ENCODE data around the gene B4GALT5. TPM values are rescaled to one million over a fixed set of nuclear protein-coding genes. Genes with fewer than 3 reads are reported as not detected.

The B4GALT5 gene
- polyA plus RNA-seq, 1 donor (not counting 4 experiments of a cell fraction or from before 2014, with no cell fraction given), result 23.5 TPM

DNA sequence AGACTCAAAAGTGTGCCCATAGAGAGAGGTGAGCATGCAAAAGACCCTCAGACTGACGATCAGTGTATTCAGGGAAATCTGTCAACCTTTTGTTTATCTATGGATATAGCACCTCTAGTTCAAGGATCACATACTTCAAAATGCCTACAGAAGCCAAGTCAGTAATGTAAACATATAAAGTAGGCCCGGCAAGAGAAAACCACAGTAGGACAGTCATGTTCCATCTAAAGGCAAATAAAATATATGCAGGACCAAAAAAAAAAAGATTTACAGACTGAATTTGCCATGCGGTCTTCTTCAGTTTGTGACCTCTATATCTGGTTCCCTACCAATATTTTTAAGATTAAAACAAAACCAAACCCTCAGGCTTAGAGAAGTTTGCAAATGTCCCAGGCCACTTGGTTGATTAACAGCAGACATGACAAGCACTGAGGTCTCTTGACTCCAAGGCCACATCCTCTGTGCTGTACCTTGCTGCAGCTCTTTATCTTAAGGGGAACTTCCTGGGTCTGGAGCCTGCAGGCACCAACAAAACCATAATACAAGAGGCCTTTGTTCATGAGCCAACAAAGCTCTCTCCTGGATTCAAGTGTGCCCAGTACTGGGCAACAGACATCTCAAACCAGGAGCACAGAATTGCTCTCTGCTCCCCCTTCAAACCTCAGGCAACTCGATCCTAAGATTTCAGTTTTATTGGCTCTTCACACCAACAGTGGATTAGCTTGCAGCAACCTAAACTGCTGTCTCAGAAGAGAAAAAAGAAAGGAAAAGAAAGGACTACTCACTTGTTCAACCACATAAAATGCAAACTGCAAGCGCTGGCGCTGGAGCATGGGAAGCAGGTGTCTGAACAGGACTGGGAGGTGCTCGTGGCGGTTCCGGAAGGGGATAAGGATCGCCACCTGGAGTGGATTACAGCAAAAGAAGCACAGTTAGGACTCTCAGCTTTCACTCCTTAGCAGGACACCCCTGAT, 71.7 kb downstream of the B4GALT5 start:
- FAIRE-seq (no peak), DNase-seq (ENCODE audit: low read depth, low spot score) (no peak)
- Histone ChIP-seq H2AFZ (ENCODE audit: control insufficient read depth, low read length) (no peak overlapping the region), H3K9me1 (ENCODE audit: control insufficient read depth, extremely low read depth, insufficient read depth, low read length) (no peaks in the 10 kb centered on the region), H4K20me1 (ENCODE audit: control insufficient read depth, extremely low read depth, insufficient read depth, low read length) (no peaks in the 10 kb centered on the region), H3K27me3 (ENCODE audit: control insufficient read depth, extremely low read depth, insufficient read depth, low read length) (no peaks in the 10 kb centered on the region), H3K27ac (ENCODE audit: control insufficient read depth, insufficient read depth, low read length) (no peak overlapping the region), H3K36me3 (ENCODE audit: control insufficient read depth in 2 of 2, extremely low read depth in 1 of 2, insufficient read depth in 2 of 2, low read length in 2 of 2) (peaks cover 18 to 23% of the 10 kb centered on the region in 2 experiments), H3K9ac (ENCODE audit: control insufficient read depth, extremely low read depth, insufficient read depth, low read length) (no peak overlapping the region), H3K4me2 (ENCODE audit: control insufficient read depth, extremely low read depth, insufficient read depth, low read depth, low read length) (no peak overlapping the region), H3K4me1 (ENCODE audit: control insufficient read depth, extremely low read depth, insufficient read depth, low read length) (no peaks in the 10 kb centered on the region), H3K79me2 (ENCODE audit: control insufficient read depth, insufficient read depth, low read length) (no peaks in the 10 kb centered on the region), H3K4me3 (ENCODE audit: control insufficient read depth in 2 of 3, extremely low read depth in 1 of 3, insufficient read depth in 2 of 3, low read depth in 1 of 3, low read length in 3 of 3) (no peak overlapping the region), H3K9me3 (ENCODE audit: control insufficient read depth, low read depth, low read length) (no peaks in the 10 kb centered on the region)
- dilution Hi-C loops (cut with MboI; ENCODE audit: extremely low pct_ligation_motif_present, low sequenced_read_pairs), result no loop called here
- TF ChIP-seq CTCF (optimal IDR thresholded peaks at IDR 0.05 in 1 of 3, IDR thresholded peaks at IDR 0.05 in 1 of 3, conservative IDR thresholded peaks at IDR 0.05 in 1 of 3; ENCODE audit: extremely low read depth in 1 of 3, insufficient read depth in 2 of 3, low read length in 3 of 3) (no peak), EZH2 (IDR thresholded peaks at IDR 0.05; ENCODE audit: low read length) (no peak)

- TF ChIP-seq EZH2 (IDR thresholded peaks at IDR 0.05; ENCODE audit: low read length), result no peak
- TF ChIP-seq CTCF (optimal IDR thresholded peaks at IDR 0.05 in 1 of 3, IDR thresholded peaks at IDR 0.05 in 1 of 3, conservative IDR thresholded peaks at IDR 0.05 in 1 of 3; ENCODE audit: extremely low read depth in 1 of 3, insufficient read depth in 2 of 3, low read length in 3 of 3), result no peak
- DNase-seq (ENCODE audit: low read depth, low spot score) (no peak), FAIRE-seq (no peak)
- Histone ChIP-seq H3K9me3 (ENCODE audit: control insufficient read depth, low read depth, low read length) (no peaks in the 10 kb centered on the region), H3K79me2 (ENCODE audit: control insufficient read depth, insufficient read depth, low read length) (no peaks in the 10 kb centered on the region), H3K27me3 (ENCODE audit: control insufficient read depth, extremely low read depth, insufficient read depth, low read length) (no peaks in the 10 kb centered on the region), H3K27ac (ENCODE audit: control insufficient read depth, insufficient read depth, low read length) (no peak overlapping the region), H3K9me1 (ENCODE audit: control insufficient read depth, extremely low read depth, insufficient read depth, low read length) (no peaks in the 10 kb centered on the region), H3K4me3 (ENCODE audit: control insufficient read depth in 2 of 3, extremely low read depth in 1 of 3, insufficient read depth in 2 of 3, low read depth in 1 of 3, low read length in 3 of 3) (no peak overlapping the region), H2AFZ (ENCODE audit: control insufficient read depth, low read length) (no peak overlapping the region), H3K4me2 (ENCODE audit: control insufficient read depth, extremely low read depth, insufficient read depth, low read depth, low read length) (no peak overlapping the region), H3K9ac (ENCODE audit: control insufficient read depth, extremely low read depth, insufficient read depth, low read length) (no peak overlapping the region), H3K36me3 (ENCODE audit: control insufficient read depth in 2 of 2, extremely low read depth in 1 of 2, insufficient read depth in 2 of 2, low read length in 2 of 2) (peaks cover 27 to 38% of the 10 kb centered on the region in 2 experiments), H3K4me1 (ENCODE audit: control insufficient read depth, extremely low read depth, insufficient read depth, low read length) (no peaks in the 10 kb centered on the region), H4K20me1 (ENCODE audit: control insufficient read depth, extremely low read depth, insufficient read depth, low read length) (no peaks in the 10 kb centered on the region)
- dilution Hi-C loops (cut with MboI; ENCODE audit: extremely low pct_ligation_motif_present, low sequenced_read_pairs), result no loop called here
Measured at GRCh38 chr20:49637046-49637637, 76.5 kb downstream of the B4GALT5 start.
